ENCODE results near the gene CDKN2B-AS1. TPM values are rescaled to one million over a fixed set of nuclear protein-coding genes. Genes with fewer than 3 reads are reported as not detected.

The CDKN2B-AS1 gene
- total RNA-seq, 2 donors from 2014 or later, result 39.7 to 73.7 TPM

- Histone ChIP-seq H3K27ac (no peak overlapping the region), H3K9me3 (no peaks in the 10 kb centered on the region), H3K27me3 (no peaks in the 10 kb centered on the region), H3K36me3 (no peaks in the 10 kb centered on the region), H3K9ac (ENCODE audit: low read depth in 2 of 2, low read length in 2 of 2) (no peak overlapping the region), H3K4me3 (no peak overlapping the region), H3K4me1 (no peaks in the 10 kb centered on the region)
- no peak for DNase-seq
- TF ChIP-seq CTCF (IDR thresholded peaks at IDR 0.05), result no peak
- intact Hi-C loops (cut with DNase I), result loop anchor here (10.0 kb wide), 1 partner anchor 65 kb away; no protein-coding TSS in a partner anchor
Measured at GRCh38 chr9:22049411-22049810, 54.8 kb downstream of the CDKN2B-AS1 start.

GRCh38 chr9:22050924-22051323, 56.3 kb downstream of the CDKN2B-AS1 start:
- Histone ChIP-seq H3K27me3 (no peaks in the 10 kb centered on the region), H3K9me3 (no peaks in the 10 kb centered on the region), H3K27ac (no peak overlapping the region), H3K9ac (ENCODE audit: low read depth in 2 of 2, low read length in 2 of 2) (no peak overlapping the region), H3K4me1 (no peaks in the 10 kb centered on the region), H3K36me3 (no peaks in the 10 kb centered on the region), H3K4me3 (no peak overlapping the region)
- no peak for TF ChIP-seq CTCF (IDR thresholded peaks at IDR 0.05)
- DNase-seq, result no peak
- intact Hi-C loops (cut with DNase I), result no loop called here

GRCh38 chr9:22052376-22052945, 57.9 kb downstream of the CDKN2B-AS1 start:
- H3K36me3 ChIP-seq, result no peaks in the 10 kb centered on the region
- no peak for DNase-seq
- TF ChIP-seq CTCF (IDR thresholded peaks at IDR 0.05), result no peak
- H3K27ac ChIP-seq, result no peak overlapping the region
- H3K9me3 ChIP-seq, result no peaks in the 10 kb centered on the region
- no peaks in the 10 kb centered on the region for H3K4me1 ChIP-seq
- H3K27me3 ChIP-seq, result no peaks in the 10 kb centered on the region
- H3K4me3 ChIP-seq, result no peak overlapping the region
- intact Hi-C loops (cut with DNase I), result no loop called here
- H3K9ac ChIP-seq (ENCODE audit: low read depth in 2 of 2, low read length in 2 of 2), result no peak overlapping the region

GRCh38 chr9:22053178-22053577, 58.6 kb downstream of the CDKN2B-AS1 start:
- Histone ChIP-seq H3K4me3 (no peak overlapping the region), H3K9me3 (no peaks in the 10 kb centered on the region), H3K36me3 (no peaks in the 10 kb centered on the region), H3K27me3 (no peaks in the 10 kb centered on the region), H3K27ac (no peak overlapping the region), H3K4me1 (no peaks in the 10 kb centered on the region), H3K9ac (ENCODE audit: low read depth in 2 of 2, low read length in 2 of 2) (no peak overlapping the region)
- intact Hi-C loops (cut with DNase I), result no loop called here
- no peak for TF ChIP-seq CTCF (IDR thresholded peaks at IDR 0.05)
- no peak for DNase-seq

GRCh38 chr9:22054076-22054475, 59.5 kb downstream of the CDKN2B-AS1 start:
- no peak overlapping the region for H3K27ac ChIP-seq
- intact Hi-C loops (cut with DNase I), result no loop called here
- H3K27me3 ChIP-seq, result no peaks in the 10 kb centered on the region
- H3K9ac ChIP-seq (ENCODE audit: low read depth in 2 of 2, low read length in 2 of 2), result no peak overlapping the region
- no peak for TF ChIP-seq CTCF (IDR thresholded peaks at IDR 0.05)
- H3K4me3 ChIP-seq, result no peak overlapping the region
- DNase-seq, result no peak
- no peaks in the 10 kb centered on the region for H3K4me1 ChIP-seq
- H3K9me3 ChIP-seq, result no peaks in the 10 kb centered on the region
- H3K36me3 ChIP-seq, result no peaks in the 10 kb centered on the region

Measured in colonic mucosa (tissue), 4 donors.